ENCODE measurements around the gene ZFHX3.

- TF ChIP-seq CTCF (IDR thresholded peaks at IDR 0.05 in 2 of 3, conservative IDR thresholded peaks at IDR 0.05 in 1 of 3; ENCODE audit: insufficient read depth in 2 of 3, low read depth in 1 of 3, low read length in 3 of 3) (no peak), TBL1XR1 (IDR thresholded peaks at IDR 0.05; ENCODE audit: low read length in 2 of 2) (no peak), EGR1 (conservative IDR thresholded peaks at IDR 0.05) (no peak), DPF2 (IDR thresholded peaks at IDR 0.05) (no peak), ZNF212 (CRISPR knock-in tag; IDR thresholded peaks at IDR 0.05) (no peak), CCNT2 (IDR thresholded peaks at IDR 0.05; ENCODE audit: borderline replicate concordance, extremely low read depth, insufficient read length, low read depth, low read length) (no peak), PCBP2 (IDR thresholded peaks at IDR 0.05; ENCODE audit: low read depth, low read length, poor library complexity, severe bottlenecking) (no peak)
- TF ChIP-seq, protein P1, sequence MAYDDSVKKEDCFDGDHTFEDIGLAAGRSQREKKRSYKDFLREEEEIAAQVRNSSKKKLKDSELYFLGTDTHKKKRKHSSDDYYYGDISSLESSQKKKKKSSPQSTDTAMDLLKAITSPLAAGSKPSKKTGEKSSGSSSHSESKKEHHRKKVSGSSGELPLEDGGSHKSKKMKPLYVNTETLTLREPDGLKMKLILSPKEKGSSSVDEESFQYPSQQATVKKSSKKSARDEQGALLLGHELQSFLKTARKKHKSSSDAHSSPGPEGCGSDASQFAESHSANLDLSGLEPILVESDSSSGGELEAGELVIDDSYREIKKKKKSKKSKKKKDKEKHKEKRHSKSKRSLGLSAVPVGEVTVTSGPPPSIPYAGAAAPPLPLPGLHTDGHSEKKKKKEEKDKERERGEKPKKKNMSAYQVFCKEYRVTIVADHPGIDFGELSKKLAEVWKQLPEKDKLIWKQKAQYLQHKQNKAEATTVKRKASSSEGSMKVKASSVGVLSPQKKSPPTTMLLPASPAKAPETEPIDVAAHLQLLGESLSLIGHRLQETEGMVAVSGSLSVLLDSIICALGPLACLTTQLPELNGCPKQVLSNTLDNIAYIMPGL (CRISPR knock-in tag; IDR thresholded peaks at IDR 0.05) = no peak
These were observed 253.6 kb downstream of the ZFHX3 start for GRCh38 chr16:72794319-72794718.

Data from K562 (cell line).